Epithelial cell of umbilical artery (primary cell): Measurements from ENCODE around the gene KIAA1958. TPM values are rescaled to one million over a fixed set of nuclear protein-coding genes. Genes with fewer than 3 reads are reported as not detected.

ENCODE experiments used
- total RNA-seq: library from RNA; depleted of rRNA; stranded (reverse); fragments of >200 nt; gene quantifications from 2 replicates; pipeline ENCODE4 v1.2.3, GENCODE V29; 2014

KIAA1958 gene, protein sequence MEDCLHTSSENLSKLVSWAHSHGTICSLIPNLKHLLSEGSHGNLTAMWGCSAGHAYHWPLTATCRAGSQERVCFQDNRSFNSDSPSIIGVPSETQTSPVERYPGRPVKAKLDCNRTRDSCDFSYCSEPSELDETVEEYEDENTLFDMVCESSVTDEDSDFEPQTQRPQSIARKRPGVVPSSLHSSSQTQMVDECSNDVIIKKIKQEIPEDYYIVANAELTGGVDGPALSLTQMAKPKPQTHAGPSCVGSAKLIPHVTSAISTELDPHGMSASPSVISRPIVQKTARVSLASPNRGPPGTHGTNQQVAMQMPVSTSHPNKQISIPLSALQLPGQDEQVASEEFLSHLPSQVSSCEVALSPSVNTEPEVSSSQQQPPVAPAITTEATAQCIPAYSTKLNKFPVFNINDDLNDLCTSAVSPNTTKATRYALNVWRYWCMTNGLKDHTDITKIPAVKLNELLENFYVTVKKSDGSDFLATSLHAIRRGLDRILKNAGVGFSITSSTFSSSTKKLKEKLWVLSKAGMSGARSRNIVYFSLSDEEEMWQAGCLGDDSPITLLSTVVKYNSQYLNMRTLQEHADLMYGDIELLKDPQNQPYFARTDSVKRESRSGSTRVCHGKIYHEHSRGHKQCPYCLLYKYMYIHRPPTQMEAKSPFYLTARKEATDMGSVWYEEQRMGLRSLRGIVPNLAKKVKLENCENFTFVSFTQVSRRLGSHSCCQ
- total RNA-seq, result 1.8 and 2.3 TPM in 2 replicates

DNA sequence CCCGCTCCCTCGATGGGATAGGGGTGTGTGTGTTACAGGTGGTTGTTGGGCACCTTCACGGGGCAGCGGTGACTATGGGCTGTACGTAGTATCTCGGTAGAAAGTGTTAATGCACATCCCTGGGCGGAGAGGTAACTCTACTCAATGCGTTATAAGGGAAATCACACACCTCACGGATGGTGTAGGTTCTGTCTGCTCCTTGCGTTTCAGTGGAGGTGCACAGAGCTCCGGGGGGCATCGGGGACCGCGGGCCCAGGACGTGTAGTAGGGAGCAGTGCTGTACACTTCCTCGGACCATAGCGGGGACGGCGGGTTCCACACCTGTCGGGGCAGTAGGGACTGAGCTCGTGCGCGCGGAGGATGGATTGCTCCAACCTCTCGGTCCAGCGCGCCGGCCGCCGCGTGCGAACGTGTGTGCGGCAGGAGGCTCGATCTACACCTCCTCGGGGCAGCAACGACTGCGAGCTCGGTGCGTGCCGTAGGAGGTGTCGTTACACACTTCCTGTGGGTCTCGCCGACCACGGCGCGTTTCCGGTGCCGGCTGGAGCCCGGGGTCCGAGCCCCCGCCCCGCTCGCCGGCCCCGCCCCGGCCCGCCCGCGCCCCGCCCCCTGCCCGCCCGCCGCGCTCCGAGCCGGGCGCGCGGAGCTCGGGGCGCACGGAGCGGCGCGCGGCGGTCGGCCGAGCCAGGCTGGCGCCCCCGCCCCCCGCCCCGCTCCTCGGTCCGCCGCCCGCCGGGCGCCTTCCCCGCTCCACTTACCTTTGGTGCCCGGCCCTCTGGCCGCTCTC is at the start of gene KIAA1958:
TSS of gene KIAA1958 (plus strand) at position 607 of the 787 bp plus-strand sequence. CDS start 87,254 bp downstream, outside the sequence.

DNA sequence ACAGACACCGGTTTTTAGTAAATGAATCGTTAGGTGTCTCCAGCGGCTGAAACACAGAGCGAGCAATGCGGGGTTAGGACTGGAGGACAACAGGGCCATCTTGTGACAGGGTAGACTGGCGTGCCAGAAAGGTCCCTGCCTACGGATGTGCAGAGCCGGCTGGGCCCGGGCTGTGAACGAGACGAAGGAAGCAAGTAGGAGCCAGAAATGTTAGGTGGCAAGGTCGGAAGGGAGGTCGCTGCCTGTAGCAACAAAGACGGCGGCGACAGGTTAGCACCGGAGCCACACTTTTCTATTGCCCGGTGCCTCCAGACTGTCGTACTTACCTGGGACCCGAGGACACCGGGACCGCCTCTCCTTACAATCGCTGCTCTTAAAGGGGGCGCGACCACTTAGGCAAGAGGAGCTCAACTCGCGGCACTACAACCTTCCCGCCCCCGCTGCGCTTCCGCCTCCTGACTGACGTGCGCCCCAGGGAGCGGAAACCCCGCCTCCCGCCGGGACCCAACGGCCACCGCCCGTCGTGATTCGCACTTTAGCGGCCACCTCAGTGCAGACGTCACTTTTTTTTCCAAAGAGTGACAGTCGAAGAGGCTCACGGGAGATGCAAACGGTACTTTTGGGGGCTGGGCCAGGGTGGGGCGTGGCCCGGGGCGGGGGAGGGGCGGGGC is 231.2 kb downstream of the KIAA1958 start, which contains the start of gene INIP:
TSS of gene INIP (minus strand) at position 457 of the 671 bp plus-strand sequence. CDS start 1,632 bp downstream, outside the sequence.

Other genes starting within 250 kb of the KIAA1958 start
- 31.2 and 31.5 TPM in 2 replicates for gene PTBP3, start 153.2 kb upstream of the KIAA1958 start, total RNA-seq
- 24.2 and 32.5 TPM in 2 replicates for gene HSDL2, start 106.7 kb upstream of the KIAA1958 start, total RNA-seq
- 15.9 and 24.3 TPM in 2 replicates for gene INIP, start 231.3 kb downstream of the KIAA1958 start, total RNA-seq